ENCODE data around the gene AGBL1.
"Not testable (repeated sequence)": the region's sequence is repeated elsewhere in the genome, so short reads cannot be mapped to it uniquely, and the experiment has no call there.

AGBL1 gene

DNA sequence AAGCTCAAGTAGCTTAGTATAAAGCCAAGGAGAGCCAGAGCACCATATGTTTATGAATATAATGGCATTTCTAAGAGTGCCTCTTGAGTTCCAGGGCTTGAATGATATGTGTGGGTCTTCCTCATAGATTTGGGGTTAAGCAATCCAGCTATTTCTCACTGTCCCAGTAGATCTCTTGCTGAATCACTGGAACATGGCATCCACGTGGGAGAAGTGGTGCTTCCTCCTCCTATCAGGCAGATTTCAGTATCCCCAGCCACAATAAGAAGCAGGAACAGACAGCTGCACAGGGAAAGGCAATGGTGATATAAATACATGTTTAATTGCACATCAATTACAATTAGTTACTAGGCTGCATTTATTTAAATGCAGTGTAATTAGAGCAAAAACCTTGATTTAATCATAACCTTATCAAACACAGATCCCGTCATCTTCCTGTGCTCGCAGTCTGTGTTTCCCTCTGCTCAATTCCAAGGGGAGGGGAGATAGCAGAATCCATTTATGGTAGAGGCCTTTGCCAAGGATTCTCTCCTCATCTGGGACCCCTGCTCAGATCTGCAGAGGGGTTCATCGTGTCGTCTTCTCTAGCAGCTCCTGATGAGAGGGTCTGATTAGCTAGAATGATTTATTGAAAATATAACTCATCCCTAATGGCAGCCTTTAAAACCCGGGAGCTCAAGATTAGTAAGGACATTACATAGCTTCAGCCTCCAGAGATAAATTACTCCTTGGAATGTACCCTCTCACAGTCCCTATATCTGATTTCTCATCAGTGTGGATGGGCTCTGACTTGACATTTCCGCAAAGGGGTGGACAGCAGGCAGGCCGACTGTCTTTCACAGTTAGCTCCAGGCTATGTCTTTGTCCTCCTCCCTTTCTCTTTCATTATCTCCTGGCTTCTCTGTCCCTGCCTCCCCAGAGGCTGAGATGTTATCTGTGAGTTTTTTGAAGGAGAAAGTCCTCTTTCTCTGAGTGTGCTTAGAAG lies 775.9 kb downstream of the AGBL1 start:
- Histone ChIP-seq H3K9ac (ENCODE audit: low read depth, low read length) (no peak overlapping the region), H3K27me3 (ENCODE audit: control insufficient read depth, insufficient read depth, low read length) (no peaks in the 10 kb centered on the region), H3K4me1 (ENCODE audit: control insufficient read depth, insufficient read depth, low read length) (no peaks in the 10 kb centered on the region), H3K9me3 (ENCODE audit: control insufficient read depth, insufficient read depth, low read length) (no peaks in the 10 kb centered on the region), H3K36me3 (ENCODE audit: control insufficient read depth, insufficient read depth, low read length) (no peaks in the 10 kb centered on the region), H3K4me3 (ENCODE audit: low read depth, low read length) (no peak overlapping the region)

- Histone ChIP-seq H3K9me3 (ENCODE audit: control insufficient read depth, insufficient read depth, low read length) (no peaks in the 10 kb centered on the region), H3K27me3 (ENCODE audit: control insufficient read depth, insufficient read depth, low read length) (no peaks in the 10 kb centered on the region), H3K4me3 (ENCODE audit: low read depth, low read length) (no peak overlapping the region), H3K36me3 (ENCODE audit: control insufficient read depth, insufficient read depth, low read length) (no peaks in the 10 kb centered on the region), H3K9ac (ENCODE audit: low read depth, low read length) (no peak overlapping the region), H3K4me1 (ENCODE audit: control insufficient read depth, insufficient read depth, low read length) (no peaks in the 10 kb centered on the region)
These were observed 778.0 kb downstream of the AGBL1 start for GRCh38 chr15:86857701-86858100.

- no peaks in the 10 kb centered on the region for H3K27me3 ChIP-seq (ENCODE audit: control insufficient read depth, insufficient read depth, low read length)
- no peaks in the 10 kb centered on the region for H3K4me1 ChIP-seq (ENCODE audit: control insufficient read depth, insufficient read depth, low read length)
- no peak overlapping the region for H3K9ac ChIP-seq (ENCODE audit: low read depth, low read length)
- H3K9me3 ChIP-seq (ENCODE audit: control insufficient read depth, insufficient read depth, low read length): no peaks in the 10 kb centered on the region
- no peak overlapping the region for H3K4me3 ChIP-seq (ENCODE audit: low read depth, low read length)
- H3K36me3 ChIP-seq (ENCODE audit: control insufficient read depth, insufficient read depth, low read length): no peaks in the 10 kb centered on the region
These were observed 783.7 kb downstream of the AGBL1 start for GRCh38 chr15:86863226-86863915.

DNA sequence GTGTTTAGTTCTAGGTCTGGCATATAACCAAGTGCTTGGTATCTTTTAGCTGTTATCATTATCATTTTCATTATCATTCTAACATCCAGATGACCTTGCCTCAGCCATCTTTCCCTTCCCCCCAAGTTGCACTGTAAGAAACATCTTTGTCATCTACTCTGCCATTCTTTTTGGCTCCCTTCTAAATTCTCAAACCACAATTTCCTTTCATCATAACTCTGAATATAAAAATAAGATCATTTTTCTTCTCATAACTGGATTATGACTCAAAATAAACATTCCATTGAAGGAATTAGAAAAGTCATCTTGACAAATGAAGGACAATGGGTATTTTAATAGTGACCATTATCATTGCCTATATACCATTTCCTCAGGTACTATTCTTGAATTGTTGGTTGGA lies 786.2 kb downstream of the AGBL1 start:
- no peak overlapping the region for H3K4me3 ChIP-seq (ENCODE audit: low read depth, low read length)
- H3K9me3 ChIP-seq (ENCODE audit: control insufficient read depth, insufficient read depth, low read length): no peaks in the 10 kb centered on the region
- no peaks in the 10 kb centered on the region for H3K27me3 ChIP-seq (ENCODE audit: control insufficient read depth, insufficient read depth, low read length)
- no peak overlapping the region for H3K9ac ChIP-seq (ENCODE audit: low read depth, low read length)
- H3K36me3 ChIP-seq (ENCODE audit: control insufficient read depth, insufficient read depth, low read length): no peaks in the 10 kb centered on the region
- no peaks in the 10 kb centered on the region for H3K4me1 ChIP-seq (ENCODE audit: control insufficient read depth, insufficient read depth, low read length)

DNA sequence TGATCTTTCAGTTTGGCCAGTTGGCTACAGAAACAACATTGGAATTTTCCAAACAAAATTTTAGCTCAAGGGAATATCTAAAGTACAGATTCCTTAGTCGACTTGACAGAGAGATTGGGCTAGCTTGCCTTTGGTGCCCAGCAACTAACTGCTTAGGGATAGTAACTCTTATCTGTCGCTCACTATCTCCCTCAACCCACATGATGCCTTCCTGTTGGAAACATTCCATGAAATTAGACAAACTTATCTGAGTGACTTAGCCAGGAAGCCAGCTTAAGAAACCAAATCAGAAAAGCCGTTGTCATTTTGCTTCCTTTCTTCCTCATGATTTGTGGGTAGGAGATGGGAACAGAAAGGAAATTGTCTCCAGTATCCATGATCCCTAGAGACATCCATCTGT lies 791.2 kb downstream of the AGBL1 start:
- no peaks in the 10 kb centered on the region for H3K4me1 ChIP-seq (ENCODE audit: control insufficient read depth, insufficient read depth, low read length)
- no peaks in the 10 kb centered on the region for H3K27me3 ChIP-seq (ENCODE audit: control insufficient read depth, insufficient read depth, low read length)
- H3K9ac ChIP-seq (ENCODE audit: low read depth, low read length): no peak overlapping the region
- no peaks in the 10 kb centered on the region for H3K9me3 ChIP-seq (ENCODE audit: control insufficient read depth, insufficient read depth, low read length)
- H3K4me3 ChIP-seq (ENCODE audit: low read depth, low read length): no peak overlapping the region
- H3K36me3 ChIP-seq (ENCODE audit: control insufficient read depth, insufficient read depth, low read length): no peaks in the 10 kb centered on the region

GRCh38 chr15:86871964-86872363 lies 792.3 kb downstream of the AGBL1 start:
- H3K9ac ChIP-seq (ENCODE audit: low read depth, low read length): no peak overlapping the region
- H3K4me3 ChIP-seq (ENCODE audit: low read depth, low read length): no peak overlapping the region
- no peaks in the 10 kb centered on the region for H3K27me3 ChIP-seq (ENCODE audit: control insufficient read depth, insufficient read depth, low read length)
- H3K9me3 ChIP-seq (ENCODE audit: control insufficient read depth, insufficient read depth, low read length): no peaks in the 10 kb centered on the region
- no peaks in the 10 kb centered on the region for H3K4me1 ChIP-seq (ENCODE audit: control insufficient read depth, insufficient read depth, low read length)
- no peaks in the 10 kb centered on the region for H3K36me3 ChIP-seq (ENCODE audit: control insufficient read depth, insufficient read depth, low read length)

GRCh38 chr15:86872782-86873181 lies 793.1 kb downstream of the AGBL1 start:
- H3K9me3 ChIP-seq (ENCODE audit: control insufficient read depth, insufficient read depth, low read length): no peaks in the 10 kb centered on the region
- no peak overlapping the region for H3K9ac ChIP-seq (ENCODE audit: low read depth, low read length)
- no peaks in the 10 kb centered on the region for H3K4me1 ChIP-seq (ENCODE audit: control insufficient read depth, insufficient read depth, low read length)
- no peak overlapping the region for H3K4me3 ChIP-seq (ENCODE audit: low read depth, low read length)
- no peaks in the 10 kb centered on the region for H3K27me3 ChIP-seq (ENCODE audit: control insufficient read depth, insufficient read depth, low read length)
- no peaks in the 10 kb centered on the region for H3K36me3 ChIP-seq (ENCODE audit: control insufficient read depth, insufficient read depth, low read length)

DNA sequence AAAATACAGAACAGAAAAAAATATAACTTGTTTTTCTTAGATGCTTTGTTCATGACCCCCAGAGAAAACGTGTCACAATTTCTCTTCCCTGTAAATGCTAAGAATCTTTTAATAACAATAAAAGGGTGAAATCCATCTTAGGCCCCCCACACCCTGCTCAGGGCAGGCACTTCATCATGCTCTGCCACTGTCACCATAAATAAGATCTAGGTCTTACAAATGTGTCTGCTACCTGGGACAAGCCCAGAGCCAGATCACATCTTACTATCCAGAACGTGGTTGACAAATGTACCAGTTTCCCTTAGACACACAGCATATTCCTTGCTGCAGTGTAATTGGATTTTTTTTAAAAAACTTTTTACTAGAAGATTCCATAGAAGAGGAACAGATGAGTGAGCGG lies 795.4 kb downstream of the AGBL1 start:
- H3K4me1 ChIP-seq (ENCODE audit: control insufficient read depth, insufficient read depth, low read length): no peaks in the 10 kb centered on the region
- no peak overlapping the region for H3K4me3 ChIP-seq (ENCODE audit: low read depth, low read length)
- no peaks in the 10 kb centered on the region for H3K36me3 ChIP-seq (ENCODE audit: control insufficient read depth, insufficient read depth, low read length)
- no peak overlapping the region for H3K9ac ChIP-seq (ENCODE audit: low read depth, low read length)
- no peaks in the 10 kb centered on the region for H3K9me3 ChIP-seq (ENCODE audit: control insufficient read depth, insufficient read depth, low read length)
- no peaks in the 10 kb centered on the region for H3K27me3 ChIP-seq (ENCODE audit: control insufficient read depth, insufficient read depth, low read length)

DNA sequence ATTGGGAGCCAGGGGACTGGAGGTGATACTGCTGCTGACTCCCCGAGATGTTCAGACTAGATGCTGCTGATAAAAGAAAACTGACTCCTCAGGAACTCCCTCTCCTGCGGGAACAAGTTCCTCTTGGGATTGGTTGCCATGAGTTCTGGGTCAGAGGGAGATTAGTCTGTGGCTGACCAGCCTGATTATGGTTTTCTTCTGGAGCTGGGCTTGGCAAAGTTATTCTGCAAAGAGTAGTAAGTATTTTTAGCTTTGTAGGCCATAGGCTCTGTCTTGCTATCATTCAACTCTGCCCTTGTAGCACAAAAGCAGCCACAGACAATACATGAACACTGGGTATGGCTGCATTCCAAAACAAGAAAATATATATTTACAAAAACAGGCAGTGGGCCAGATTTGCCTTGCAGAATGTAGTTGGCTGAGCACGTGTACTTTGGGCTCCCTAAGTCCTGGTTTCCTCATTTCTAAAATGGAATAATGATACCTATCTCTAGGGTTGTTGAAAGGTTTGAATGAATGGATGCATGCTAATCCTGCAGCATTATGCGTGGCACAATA lies 796.8 kb downstream of the AGBL1 start:
- Histone ChIP-seq H3K27me3 (ENCODE audit: control insufficient read depth, insufficient read depth, low read length) (no peaks in the 10 kb centered on the region), H3K9me3 (ENCODE audit: control insufficient read depth, insufficient read depth, low read length) (no peaks in the 10 kb centered on the region), H3K4me3 (ENCODE audit: low read depth, low read length) (no peak overlapping the region), H3K4me1 (ENCODE audit: control insufficient read depth, insufficient read depth, low read length) (no peaks in the 10 kb centered on the region), H3K9ac (ENCODE audit: low read depth, low read length) (no peak overlapping the region), H3K36me3 (ENCODE audit: control insufficient read depth, insufficient read depth, low read length) (no peaks in the 10 kb centered on the region)

DNA sequence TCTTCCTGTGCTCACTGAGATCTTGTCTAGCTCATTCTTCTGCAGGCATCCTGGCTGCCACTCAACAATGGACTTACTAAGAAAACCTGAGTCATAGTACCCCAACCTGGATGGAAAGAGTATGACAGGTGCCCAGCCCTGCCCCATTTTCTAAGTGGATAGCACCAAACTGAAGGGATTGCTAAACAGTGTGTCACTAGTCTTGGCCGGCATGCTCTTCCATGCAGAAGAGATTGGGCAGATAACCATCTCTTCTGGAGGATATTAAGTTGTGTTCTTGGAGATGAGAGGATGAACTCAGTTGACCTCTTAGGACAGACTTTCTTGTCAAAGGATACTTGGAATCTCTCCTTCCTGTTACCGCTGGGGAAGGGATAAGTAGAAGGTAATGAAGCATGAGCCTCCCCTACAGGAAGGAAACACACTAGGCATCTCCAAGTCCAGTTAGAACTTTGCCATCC lies 797.5 kb downstream of the AGBL1 start:
- no peak overlapping the region for H3K4me3 ChIP-seq (ENCODE audit: low read depth, low read length)
- no peaks in the 10 kb centered on the region for H3K9me3 ChIP-seq (ENCODE audit: control insufficient read depth, insufficient read depth, low read length)
- H3K9ac ChIP-seq (ENCODE audit: low read depth, low read length): no peak overlapping the region
- no peaks in the 10 kb centered on the region for H3K36me3 ChIP-seq (ENCODE audit: control insufficient read depth, insufficient read depth, low read length)
- H3K4me1 ChIP-seq (ENCODE audit: control insufficient read depth, insufficient read depth, low read length): no peaks in the 10 kb centered on the region
- no peaks in the 10 kb centered on the region for H3K27me3 ChIP-seq (ENCODE audit: control insufficient read depth, insufficient read depth, low read length)

GRCh38 chr15:86878844-86879243 lies 799.2 kb downstream of the AGBL1 start:
- H3K4me1 ChIP-seq (ENCODE audit: control insufficient read depth, insufficient read depth, low read length); H3K27me3 ChIP-seq (ENCODE audit: control insufficient read depth, insufficient read depth, low read length); H3K9ac ChIP-seq (ENCODE audit: low read depth, low read length); H3K4me3 ChIP-seq (ENCODE audit: low read depth, low read length); H3K9me3 ChIP-seq (ENCODE audit: control insufficient read depth, insufficient read depth, low read length); H3K36me3 ChIP-seq (ENCODE audit: control insufficient read depth, insufficient read depth, low read length): not testable (repeated sequence)
